Fibroblast of the conjunctiva (primary cell): ENCODE data around the gene ONECUT3.

ENCODE experiments used
- DNase-seq: peaks from one replicate; pipeline ENCODE4 v3.0.0-alpha.2; 2010; ENCODE audit warnings: low read depth

Gene ONECUT3

DNA sequence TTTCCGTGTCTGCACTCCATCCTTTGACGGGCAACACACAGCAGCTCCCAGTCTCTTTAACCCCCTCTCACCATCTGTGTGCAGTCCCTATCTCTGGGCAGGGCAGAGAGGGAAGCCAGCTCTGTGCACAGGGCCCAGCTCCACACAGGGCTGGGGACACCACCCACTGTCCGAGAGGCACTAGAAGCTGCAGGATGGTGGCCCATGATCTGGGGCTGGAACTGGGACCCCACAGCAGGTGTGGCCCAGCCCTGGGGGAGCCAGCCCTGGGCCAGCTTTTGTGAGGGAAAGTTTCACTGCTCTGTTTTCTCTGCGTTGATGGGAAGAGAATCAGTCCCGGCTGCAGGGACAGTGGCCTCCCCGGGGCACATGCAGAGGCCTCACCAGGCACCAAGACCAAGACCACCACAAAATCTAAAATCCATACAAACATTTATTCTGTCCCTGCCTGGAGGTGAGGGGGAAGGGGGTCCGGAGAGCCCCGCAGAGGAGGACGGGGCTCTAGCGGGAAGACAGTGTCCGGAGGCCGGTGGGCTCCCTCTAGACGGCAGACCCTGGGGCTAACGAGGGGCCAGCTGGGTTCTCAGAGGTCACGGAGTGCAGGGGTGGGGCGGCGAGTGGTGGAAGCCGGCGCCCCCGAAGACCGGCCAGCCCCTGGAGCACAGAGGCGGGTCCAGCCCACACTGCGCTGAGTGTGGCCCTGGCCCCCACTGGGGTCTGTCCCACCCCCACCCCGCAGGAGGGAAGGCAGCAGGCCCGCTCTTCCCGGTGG lies 61.7 kb downstream of the ONECUT3 start:
- no peak for DNase-seq

GRCh38 chr19:1815605-1816529 lies 62.6 kb downstream of the ONECUT3 start:
- DNase-seq = no peak

- no peak for DNase-seq
Measured at GRCh38 chr19:1816530-1817298, 63.4 kb downstream of the ONECUT3 start.

DNA sequence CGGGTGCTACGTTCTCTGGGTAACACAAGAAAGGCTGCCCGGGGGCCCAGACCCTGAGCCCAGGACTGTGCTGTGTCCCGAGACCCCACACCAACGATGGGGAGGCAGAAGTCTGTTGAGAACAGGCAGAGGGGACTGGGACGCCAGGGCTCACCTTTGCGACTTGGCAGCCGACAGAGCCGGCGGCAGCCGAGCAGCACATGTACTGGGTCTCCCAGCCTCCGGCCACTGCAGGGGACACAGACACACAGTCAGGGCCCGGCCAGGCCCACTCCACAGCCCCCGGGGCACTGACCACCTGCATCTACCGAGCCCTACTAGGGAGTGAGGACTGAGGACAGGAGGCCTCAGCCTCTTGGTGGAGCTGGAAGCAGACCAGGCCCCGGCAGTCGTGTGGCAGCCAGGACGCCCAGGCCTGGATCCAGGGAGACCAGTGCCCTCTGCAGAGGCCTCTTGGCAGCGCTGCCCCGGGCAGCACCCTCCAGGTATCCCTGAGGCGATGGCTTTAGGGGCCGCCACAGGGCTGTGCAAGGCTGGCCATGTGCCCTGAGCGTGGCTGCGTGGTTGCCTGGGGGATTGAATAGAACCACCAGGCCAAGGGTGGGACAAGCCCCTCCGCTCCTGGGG lies 64.4 kb downstream of the ONECUT3 start:
- DNase-seq = no peak

DNA sequence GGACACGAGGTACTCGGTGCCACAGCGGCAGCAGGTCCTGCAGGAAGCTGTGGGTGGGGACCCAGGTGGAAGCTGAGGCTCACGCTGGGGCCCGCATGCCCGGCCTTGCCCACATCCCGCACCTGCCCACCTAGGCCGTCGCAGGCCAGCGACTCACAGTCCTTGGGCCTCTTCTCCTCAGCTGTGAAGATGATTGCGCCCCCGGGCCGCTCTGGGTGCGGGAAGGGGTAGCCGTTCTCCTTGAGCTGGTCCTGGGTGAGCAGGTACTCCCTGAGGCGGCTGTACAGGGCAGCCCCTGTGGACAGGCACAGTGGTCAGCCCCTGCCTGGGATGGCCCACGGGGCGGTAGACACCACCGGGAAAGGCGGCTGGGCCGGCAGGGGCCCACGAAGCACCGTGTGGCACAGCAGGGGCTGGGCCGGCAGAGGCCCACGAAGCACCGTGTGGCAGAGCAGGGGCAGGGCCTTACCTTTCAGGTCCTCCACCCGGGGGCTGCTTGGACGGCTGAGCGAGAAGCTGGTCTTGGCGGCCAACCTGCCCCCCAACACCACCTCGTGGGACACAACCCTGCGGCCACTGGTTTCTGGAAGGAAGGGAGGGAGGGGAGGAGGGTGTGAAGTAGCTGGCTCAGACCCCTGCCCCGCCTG lies 65.4 kb downstream of the ONECUT3 start:
- no peak for DNase-seq

GRCh38 chr19:1819341-1820255 lies 66.3 kb downstream of the ONECUT3 start:
- DNase-seq = no peak

- no peak for DNase-seq
Measured at GRCh38 chr19:1822210-1822609, 68.9 kb downstream of the ONECUT3 start.

GRCh38 chr19:1823020-1823419 lies 69.7 kb downstream of the ONECUT3 start:
- no peak for DNase-seq

DNA sequence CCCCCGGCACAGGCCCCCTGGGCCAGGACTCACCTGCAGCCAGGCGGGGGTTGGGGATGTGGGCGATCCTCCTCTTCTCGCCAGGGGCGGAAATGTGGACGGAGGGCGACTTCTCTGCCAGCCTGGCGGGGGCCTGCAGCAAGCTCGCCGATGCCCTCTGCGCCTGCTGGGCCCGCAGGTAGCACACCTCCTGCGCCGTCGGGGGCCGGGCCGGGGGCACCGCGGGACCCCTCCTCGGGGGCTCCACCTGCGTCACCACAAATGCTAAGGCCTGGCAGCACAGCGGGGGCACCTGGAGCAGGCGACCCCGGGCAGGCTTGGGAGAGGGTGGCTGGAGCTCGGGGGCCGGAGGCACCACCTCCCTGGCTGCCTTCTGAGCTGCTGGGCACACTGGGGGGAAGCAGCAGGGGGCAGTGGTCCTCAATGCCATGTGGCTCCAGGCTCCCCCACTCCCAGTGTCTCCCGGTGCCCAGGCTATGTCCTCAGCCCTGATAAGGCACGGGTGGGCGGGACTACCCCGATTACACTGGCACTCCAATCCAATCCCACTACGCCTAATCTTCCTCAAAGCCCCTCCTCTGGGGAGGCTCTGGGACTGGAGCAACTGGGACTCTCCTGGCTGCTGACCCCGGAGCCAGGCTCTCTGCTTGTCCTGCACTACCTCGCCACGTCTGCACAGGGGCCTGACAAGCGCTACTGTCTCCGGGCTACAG lies 70.4 kb downstream of the ONECUT3 start:
- DNase-seq = no peak

- DNase-seq = no peak
Measured at GRCh38 chr19:1824252-1824622, 70.9 kb downstream of the ONECUT3 start.

DNA sequence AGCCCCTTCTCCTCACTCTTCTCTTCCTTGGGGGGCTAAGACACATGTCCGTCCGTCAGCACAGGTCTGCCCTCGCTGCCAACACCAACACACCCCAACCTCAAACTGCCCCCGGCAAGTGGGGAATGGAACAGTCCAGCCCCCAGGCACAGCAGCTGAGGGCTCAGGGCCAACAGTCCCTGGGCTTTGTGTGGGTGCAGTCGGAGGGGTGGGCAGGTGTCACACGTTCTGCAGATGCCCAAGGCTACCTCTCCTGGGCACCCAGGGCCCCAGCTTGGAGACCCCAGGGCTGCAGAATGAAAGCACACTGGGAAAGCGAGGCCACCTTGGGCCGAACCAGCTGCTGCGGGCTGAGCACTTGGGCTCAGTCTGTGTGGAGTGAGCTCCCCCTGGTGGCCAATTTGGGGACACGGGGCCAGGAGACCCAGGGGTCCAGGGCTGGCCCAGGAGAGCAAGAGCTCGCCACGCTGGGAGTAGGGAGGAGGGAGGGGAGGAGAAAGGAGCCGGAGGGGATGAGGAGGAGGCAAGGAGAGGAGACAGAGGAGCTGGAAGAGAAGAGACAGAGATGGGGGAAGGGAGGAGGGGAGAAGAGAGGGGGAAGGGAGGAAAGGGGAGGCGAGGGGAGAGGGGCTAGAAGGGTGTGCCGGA lies 72.7 kb downstream of the ONECUT3 start:
- DNase-seq = peak; percentile 37

GRCh38 chr19:1826557-1827521 lies 73.5 kb downstream of the ONECUT3 start:
- no peak for DNase-seq

DNA sequence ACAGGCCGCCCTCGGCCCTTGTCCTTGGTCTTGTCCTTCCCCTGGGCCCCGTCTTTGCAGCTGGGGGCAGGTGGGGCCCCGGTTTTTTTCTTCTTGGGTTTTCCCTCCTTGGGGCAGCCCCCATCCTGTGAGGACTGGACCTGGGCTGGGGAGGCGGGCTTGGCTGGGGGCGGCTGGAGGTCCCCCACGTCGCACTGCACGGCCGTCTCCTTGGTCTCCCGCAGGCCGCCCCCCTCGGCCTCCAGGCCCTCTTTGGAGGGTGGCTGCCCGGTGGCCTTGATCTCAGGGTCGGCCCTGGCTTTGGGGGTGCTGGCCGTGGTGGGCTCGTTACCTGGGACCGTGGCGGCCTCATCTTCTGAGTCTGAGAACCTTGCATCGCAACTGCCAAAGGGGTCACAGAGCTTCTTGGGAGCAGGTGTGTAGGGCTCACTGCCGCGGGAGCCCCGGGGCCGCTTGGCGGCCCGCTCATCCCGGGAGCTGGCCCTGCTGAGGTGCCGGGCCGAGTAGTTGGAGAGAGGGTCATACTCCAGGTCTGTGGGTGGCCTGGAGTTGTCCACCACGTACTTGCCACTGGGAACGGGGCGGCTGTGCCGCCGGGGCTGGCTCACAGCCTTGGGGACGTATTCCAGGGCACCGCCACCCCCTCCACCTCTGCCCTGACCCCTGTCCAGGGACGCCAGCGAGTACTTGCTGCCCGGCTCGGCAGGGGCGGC lies 74.4 kb downstream of the ONECUT3 start:
- DNase-seq = no peak

DNA sequence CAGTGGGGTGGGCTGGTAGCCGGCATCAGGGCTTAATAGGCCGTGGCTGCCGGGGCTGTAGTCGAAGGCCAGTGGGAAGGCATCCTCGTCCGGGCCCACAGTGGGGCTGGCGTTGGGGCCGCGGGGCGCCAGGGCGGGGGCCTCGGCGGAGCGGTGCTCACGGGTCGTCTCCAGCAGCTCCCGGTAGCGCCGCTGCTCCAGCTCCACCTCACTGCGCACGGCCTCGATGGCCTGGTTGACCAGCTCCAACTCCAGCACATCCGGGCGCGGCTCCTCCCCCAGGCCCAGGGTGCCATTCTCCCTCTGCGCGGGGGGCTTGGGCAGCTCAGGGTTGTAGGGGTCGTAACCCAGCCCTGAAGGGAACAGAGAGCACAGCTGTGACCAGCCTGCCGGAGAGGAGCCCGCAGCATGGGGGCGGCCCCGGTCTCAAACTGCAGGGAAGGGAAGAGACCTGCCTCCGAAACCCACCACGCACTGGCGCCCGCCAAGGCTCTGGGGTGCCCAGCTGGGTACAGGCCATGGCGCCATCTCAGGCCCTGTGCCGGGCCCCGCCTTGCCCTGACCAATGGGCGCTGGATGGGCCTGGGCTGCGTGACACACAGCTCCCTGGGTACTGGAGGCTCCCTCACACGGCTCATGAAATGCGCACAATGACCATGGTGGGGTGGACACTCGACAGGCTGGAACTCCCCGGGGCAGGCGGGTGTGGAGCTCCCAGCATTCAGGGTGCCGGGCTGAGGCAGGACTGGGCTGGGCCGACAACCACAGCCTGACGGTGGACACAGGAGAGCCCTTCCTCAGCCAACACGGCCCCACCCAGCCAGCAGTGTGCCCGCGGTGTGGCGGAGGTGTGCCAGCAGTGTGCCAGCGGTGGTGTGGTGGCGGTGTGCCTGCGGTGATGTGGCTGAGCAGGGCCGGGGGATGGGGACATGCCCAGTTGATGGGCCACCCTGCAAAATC lies 75.3 kb downstream of the ONECUT3 start:
- no peak for DNase-seq

DNA sequence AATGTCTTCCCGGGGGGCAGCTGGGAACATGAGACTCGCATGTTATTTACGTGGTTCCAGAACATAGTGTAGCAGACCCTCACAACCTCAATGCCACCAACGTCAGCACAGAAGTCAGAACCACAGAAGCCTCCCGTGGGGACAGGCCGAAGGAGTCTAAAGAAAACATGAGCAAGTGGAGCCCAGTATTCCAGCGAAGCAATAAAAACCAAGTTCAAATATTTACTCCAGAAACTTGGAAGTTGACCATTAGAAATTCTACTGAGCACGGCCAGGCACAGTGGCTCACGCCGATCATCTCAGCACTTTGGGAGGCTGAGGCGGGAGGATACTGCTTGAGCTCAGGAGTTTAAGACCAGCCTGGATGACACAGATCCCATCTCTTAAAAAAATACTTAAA lies 76.7 kb downstream of the ONECUT3 start:
- DNase-seq = no peak

GRCh38 chr19:1830568-1830967 lies 77.3 kb downstream of the ONECUT3 start:
- DNase-seq = no peak
